HG02884 (cell line): Measurements from ENCODE around the gene STK10.
"Not testable (repeated sequence)": the region's sequence is repeated elsewhere in the genome, so short reads cannot be mapped to it uniquely, and the experiment has no call there.

ENCODE experiments used
- ATAC-seq: cut with Tn5 transposase; IDR thresholded peaks from one replicate; pipeline ENCODE4 v1.9.1; 2021; ENCODE audit warnings: mild to moderate bottlenecking, moderate library complexity; ENCODE audit not compliant: unreplicated experiment

The STK10 gene

DNA sequence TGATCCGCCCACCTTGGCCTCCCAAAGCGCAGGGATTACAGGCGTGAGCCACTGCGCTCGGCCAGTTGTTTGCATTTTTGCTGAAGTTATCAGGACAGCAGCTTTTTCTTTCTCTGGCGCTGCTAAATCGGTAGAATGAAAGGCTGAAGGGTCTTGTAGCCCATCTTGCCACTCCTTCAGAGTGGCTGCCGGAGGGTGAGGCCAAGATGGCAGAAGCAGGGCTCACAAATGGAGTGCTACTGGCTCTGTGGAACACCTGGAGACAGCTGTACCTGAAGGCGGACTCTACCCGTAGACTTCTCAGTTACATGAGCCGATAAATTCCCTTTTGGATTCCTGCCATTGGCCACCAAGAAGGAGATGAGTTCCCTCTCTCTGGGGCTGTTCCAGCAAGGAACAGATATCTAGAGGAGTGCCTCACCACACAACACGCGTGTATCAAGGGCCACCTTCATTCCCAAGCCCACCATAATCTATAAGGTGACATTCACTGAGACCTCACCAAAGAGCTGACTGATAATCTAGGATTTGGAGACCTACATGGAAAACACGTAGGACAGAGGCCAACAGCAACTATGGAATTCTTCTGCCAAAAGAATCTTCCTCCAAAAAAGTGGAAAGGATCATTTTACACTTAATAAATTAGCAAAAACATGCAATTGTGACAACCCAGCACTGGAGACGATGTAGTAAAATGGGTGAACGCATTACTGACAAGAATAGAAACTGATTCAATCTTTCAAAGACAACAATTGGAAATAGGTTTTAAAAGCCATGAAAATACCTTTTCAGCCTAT lies 21.8 kb downstream of the STK10 start:
- no peak for ATAC-seq

DNA sequence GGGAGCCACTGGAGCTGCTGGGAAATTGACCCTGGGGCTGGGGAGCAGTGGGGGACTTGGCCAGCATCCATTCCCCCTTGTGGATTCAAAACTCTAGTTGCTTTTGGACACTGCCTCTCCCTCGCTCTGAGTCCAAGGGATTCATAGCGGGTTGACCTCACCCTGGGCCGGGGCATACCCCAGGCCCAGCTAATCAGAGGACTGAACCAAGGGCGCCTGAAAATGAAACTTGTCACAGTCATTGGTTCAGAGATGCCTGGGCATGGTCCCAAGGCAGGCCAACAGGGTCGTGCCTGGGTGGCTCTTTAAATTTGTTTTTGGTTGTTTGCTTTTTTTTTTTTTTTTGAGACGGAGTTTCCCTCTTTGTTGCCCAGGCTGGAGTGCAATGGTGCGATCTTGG lies 22.6 kb downstream of the STK10 start:
- no peak for ATAC-seq

DNA sequence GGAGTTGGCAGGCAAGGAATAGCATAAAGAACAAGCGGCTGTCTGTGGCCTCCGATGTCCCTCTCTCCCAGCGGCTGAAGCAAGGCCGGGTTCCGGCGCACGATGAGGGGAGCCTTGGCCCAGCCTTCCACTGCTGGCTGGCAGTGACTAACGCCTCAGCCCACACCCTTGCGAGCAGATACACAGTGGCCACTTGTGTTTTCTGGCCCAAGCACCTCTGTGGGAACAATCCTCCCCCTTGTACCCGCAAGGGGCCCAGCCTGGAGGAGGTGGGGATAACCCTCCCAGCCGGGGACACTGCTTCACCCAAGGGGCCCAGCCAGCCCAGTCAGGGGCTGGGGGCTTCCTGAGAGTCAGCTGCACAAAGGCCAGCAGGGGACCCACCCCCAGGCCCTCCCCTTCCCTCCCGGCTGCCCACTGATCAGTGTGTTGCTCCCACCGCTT lies 23.2 kb downstream of the STK10 start:
- no peak for ATAC-seq

DNA sequence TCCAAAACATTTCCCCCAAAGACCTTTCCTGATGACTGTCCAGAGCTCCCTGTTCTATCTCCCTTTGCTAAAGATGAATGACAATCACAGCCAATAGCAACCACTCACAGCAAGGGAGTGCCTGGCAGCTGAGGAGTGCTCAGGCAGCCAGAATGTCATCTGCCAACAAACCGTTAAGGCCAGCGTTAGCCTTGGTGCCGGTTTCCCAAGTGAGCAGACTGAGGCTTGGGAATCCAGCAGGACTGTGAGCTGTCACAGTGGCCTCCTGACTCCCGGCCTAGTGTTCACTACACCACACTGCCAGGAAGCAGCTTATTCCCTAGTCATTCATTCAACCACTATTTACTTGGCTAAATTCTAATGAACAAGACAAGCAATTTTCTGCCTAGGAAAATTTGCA lies 24.7 kb downstream of the STK10 start:
- ATAC-seq = no peak

DNA sequence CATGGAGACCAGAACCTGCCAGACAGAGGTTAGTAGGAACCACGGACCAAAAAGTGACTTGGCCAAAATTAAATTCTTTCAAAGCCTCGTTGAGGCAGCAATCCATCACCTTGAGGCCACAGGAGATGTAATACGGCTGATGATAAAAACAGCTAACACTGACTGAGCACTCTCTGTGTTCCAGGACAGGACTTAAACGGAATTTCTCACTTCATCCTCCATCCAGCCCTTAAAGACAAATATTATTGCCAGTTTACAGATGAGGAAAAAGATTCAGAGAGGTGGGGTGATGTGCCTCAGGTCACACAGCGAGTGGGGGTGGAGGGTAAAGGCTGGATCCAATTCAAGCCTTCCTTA lies 25.1 kb downstream of the STK10 start:
- ATAC-seq = no peak

DNA sequence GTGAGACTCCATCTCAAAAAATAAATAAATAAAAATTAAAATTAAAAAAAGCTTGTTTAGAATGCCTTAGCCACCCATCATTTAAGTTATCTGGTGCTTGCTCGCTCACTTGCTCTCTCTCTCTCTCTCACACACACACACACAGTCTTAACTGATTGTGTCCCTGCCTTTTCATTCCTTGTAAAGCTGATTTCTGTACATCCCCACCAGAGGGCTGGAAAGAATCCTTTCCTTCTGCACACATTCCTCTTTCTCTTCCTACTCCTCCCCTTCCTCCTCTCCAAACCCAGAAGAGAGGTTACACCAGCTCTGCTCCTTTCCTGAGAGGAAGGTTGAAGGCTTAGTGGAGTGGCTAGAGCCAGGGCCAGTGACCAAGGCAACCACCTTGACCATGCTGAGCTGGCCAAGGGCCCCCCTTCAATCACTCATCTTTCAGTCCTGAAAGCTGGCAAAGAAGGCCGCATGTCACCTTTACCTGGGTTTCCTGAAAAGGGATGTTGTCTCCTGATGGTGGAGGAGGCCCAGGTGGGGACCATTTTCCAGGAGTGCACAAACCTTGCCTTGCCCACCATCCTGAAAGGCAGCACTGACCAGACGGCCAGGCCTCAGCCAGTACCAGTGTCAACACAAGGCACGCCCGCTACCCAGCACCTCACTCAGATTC lies 25.6 kb downstream of the STK10 start:
- no peak for ATAC-seq

DNA sequence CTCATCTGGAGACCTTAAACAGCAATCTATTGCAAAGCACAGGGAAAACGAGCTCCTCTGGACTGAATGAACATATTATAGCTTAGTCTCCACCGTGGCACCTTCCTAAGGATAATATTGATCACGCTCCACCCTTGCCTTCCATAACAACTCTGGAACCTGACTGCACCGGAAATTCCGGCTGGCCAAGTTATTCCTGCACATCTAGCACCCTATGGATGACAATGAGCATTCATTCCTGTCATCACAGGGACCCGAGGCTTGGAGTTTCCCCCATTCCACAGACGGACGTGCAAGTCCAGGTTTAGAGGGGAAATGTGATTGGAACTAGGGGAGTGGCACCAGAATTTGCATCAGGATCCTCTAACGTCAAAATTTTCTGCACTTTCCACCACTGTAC lies 27.5 kb downstream of the STK10 start:
- ATAC-seq = no peak

DNA sequence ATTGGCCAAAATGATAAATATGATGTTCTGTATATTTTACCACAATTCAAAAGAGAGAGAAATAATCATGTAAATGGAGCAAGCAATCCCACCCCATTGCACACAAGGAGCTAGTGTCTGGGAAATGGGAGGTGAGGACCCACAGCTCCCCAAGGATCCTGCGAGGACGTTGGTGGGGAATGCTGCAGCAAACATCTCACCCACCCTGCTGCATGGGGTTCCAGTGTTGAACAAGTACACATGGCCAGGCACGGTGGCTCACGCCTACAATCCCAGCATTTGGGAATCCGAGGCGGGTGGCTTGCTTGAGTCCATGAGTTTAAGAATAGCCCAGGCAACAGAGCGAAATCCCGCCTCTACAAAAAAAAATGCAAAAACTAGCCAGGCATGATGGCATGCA lies 29.0 kb downstream of the STK10 start:
- ATAC-seq = no peak

DNA sequence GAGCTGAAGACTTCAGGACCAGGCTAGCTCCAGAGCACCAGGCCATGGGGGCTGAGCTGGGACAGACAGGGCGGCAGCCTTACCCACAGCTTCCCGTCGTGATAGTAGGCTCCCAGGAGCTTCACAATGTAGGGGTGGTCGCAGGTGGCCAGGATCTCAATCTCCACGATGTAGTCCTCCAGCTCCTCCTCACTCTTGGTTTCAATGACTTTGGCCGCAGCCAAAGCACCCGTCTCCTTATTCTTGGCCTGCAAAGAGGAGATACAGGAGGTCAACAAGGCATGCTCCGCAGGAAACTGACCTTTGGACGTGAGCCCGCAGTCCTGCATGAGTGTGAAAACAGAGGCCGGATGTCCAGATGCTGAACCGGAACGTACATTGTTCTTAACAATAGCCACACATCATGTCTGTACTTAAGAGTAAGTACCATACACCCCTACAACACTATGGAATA lies 31.5 kb downstream of the STK10 start:
- ATAC-seq = no peak

DNA sequence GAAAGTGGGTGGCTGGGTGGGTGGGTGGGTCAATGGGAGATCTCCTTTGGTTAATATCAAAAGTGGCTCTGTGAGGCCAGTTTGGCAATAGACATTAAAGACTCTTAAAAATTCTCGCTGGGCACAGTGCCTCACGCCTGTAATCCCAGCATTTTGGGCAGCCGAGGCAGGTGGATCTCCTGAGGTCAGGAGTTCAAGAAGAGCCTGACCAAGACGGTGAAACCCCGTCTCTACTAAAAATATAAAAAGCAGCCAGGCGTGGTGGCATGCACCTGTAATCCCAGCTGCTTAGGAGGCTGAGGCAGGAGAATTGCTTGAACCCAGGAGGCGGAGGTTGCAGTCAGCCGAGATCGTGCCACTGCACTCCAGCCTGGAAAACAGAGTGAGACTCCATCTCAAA lies 32.9 kb downstream of the STK10 start:
- ATAC-seq = not testable (repeated sequence)

DNA sequence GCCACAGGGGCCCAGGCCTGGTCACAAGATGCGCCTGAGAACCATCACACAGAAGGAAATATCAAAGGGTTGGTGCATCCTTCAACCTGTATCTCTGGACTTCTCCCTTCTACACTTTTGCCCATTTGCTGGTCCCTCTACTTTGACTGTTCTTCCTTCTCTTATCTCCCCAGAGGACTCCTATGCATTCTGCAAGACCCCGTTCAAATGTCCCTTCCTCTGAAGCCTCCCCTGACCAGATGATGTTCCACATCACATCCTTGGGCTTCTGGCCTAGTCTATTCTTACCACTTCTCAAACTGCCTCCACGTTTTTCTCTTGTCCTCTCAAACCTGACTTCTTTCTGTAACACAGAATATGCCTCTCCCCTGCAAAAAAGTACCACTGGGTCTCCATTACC lies 34.3 kb downstream of the STK10 start:
- no peak for ATAC-seq

DNA sequence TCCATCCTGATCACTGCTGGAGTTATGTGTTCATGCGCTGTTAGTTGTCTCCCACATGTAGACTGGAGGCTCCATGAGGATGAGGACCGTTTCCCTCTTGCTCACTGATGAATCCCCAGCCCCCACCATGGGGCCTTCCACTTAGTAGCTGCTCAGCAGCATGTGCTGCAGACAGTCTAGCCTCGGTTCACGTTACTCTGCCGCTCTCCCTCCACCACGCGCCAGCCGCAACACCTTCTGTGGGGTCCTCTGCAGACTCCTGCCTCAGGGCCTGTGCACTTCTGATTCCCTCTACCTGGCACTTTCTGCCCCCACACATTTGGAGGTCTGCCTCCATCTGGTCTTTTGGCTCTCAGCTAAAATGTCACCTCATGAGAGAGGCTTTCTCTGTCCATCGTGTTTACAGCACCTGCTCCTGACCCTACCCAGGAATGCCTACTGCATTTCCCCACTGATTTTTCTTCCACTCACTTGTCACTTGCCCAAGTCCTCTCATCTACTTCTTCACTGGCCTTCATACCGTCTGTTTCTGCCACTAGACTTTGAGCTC lies 36.3 kb downstream of the STK10 start:
- no peak for ATAC-seq

DNA sequence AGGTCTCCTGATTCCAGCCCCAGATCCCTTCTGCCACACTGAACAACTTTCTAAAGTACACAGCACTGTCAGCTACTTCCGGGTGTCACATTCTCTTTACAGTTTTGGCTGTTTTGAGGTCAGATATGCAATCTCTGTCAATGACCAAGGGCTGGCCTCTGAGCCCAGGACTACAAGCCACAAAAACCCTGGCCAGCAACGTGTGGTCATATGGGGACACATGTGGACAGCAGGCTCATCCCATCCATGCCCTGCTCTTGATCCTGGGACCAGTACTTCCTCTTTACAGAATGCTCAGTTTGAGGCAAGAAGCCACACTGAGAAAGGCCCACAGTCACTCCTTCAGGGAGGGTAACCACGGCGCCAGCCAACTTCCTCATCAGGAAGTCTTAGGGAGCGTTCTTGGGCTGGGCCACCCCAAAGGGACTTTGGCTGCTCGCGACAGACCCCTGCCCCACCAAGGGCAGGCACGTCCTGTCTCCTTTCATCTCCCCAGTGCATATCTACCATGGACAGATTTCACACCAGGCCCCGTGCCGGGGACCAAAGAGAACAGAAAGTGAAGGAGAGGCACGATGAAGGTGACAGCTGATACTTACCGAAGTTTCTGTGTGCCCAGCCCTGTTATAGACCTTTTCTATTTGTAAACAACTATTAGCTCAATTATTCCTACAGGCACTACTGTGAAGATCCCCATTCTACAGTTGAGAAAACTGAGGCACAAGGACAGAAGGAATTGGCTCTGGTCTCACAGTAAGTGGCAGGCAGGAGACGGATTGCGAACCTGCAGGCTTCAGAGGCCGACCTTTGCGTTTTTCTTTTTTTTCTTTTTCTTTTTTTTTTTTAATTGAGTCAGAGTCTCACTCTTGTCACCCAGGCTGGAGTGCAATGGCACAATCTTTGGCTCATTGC lies 37.3 kb downstream of the STK10 start:
- ATAC-seq = peak; percentile 49

DNA sequence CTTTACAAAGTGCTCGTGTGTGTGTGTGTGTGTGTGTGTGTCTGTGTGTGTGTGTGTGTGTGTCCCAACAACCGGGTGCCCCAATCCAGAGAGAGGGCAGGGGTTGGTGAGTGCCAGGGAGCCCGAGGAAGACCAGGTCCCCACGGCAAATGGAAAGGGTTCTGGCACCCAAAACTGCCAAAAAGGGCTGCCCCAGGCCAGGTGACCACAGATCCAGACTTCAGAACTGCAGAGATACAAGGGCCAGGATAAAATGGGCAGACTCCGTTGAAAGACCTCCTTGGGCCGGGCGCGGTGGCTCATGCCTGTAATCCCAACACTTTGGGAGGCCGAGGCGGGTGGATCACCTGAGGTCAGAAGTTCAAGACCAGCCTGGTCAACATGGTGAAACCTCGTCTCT lies 38.5 kb downstream of the STK10 start:
- ATAC-seq = not testable (repeated sequence)

DNA sequence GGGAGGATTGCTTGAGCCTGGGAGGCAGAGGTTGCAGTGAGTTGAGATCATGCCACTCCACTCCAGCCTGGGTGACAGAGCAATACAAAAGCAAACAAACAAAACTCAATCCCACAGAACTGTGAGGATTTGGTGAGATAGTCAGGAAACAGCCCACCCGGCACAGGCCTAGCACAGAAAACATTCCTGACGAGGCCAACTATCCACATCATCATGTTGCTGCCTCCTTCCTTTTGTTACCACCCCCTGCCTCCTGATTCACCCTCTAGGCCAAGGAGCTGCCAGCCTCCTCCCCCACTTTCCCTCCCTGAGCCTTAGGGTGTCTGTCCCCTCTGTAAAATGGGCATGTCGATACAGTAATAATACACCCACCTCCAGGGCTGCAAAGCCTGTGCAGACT lies 39.0 kb downstream of the STK10 start:
- no peak for ATAC-seq

DNA sequence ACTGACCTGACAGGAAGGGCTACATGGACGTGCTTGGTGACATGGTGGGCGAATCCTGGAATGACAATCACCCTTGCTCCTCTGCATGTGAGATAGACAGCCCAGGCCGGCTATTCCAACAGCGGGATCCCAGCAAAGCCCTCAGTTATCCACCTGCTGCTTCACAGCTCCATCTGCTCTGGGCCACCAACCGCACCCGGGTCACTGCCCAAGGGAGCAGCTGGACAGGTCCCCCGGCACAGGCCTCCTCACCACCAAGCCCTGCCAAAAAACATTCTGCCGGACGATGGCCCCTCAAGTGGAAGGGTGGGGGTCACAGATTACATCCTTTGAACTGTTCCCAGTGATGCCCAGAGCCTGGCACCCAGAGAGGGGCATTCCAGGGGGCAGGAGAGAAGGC lies 39.6 kb downstream of the STK10 start:
- ATAC-seq = no peak

DNA sequence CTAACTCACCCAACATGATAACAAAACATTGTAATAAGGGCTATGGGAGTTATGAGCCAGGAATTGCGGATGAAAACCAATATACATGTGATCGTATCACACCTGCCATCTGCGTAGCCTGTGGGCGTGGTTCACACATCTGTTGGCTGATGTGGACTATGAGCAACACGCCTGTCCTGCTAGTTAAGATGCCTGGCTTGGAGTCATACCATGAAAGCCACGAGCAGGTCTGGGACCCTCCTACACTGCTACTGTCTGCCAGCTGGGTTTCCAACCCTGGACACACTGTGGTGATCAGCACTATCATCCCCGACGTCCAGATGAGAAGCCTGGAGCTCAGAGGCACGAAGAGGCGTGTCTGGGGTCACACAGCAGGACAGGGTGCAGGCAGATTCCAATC lies 40.2 kb downstream of the STK10 start:
- ATAC-seq = no peak

DNA sequence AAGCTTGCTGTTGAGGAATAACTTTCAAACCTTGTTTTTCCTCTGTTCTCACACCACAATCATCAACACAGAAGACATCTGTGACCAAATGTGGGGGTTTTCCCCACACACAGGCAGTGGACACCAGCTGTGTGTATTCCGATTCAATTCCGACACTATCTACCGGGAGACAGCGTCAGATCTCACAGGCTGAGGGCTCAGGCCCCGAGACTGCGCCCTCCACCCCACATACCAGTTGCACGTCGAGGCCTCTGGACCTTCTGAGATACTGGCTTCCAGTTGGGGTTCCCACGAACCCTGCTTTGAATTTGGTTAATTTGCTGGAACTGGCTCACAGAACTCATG lies 41.3 kb downstream of the STK10 start:
- no peak for ATAC-seq

DNA sequence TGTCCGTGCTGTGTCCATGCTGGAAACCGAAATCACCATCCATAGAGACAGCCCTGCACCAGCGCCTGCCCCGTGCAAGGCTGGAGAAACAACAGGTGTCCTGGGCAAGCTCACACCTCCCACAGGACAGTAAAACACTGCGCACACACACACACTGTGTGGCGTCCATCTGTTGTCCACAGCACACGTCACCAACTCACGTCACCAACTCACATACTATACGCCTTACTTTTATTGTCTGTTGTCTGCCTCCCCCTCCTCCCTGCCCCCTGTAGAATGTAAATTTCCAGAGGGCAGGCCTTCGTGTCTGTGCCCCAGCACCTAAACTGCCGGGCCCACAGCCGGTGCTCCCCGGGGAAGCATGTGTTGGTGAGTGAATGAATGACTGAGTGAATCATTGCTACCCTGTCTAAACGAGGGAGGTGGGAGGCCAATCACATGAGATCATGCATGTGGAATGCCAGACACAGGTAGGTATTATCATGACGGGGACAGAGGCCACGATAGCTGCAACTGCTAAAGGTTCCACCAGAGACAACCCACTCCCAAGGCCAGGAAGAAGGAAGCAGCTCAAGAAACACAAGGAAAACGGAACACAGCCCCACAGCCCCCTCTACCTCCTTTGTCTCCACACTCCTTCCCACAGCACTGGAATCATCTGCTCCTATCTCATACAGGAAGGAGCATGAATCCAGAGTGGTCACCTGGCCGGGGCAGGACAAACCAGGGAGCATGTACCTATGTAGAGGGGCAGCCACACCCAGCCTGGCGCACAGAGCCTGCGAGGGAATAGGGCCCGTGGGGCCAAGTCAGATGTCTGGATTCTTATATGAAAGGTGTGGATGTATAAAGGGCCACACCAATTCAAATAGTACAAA lies 41.9 kb downstream of the STK10 start:
- no peak for ATAC-seq
